ENCODE measurements around the gene TEK.
"Not testable (repeated sequence)": the region's sequence is repeated elsewhere in the genome, so short reads cannot be mapped to it uniquely, and the experiment has no call there.

TEK gene

DNA sequence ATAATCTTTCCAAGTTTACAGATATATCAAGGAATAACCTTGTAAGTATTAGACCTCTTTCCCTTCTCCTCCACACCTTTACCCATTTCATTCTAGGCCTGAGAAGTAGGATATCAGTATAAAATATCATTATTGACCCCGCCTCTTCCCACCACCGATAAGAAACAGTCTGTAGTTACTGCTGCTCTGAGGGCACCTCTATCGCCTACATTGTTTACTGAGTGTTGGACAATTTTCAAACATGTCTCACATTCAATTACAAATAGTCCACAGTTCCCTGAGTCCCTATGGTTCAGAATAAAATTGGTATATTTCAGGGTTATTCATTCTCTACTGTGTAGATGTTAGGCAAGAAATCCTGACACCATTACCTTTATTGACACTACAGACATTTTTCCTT, 73.4 kb downstream of the TEK start:
- no peak for DNase-seq

DNA sequence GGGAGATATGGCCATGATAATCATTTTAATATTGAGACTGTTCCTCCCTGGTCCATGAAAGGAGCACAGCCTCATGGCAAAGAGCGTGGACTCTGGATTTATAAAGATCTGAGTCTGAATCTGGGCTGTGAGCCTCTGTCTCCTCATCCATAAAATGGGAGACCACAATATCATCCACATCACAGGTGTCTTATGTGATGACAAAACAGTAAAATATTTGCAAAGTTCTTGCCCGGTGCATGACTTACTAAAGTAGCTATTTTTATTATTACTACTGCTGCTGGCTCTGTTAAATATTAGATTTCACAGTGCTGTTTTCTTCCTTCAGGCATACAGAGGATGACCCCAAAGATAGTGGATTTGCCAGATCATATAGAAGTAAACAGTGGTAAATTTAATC, 74.1 kb downstream of the TEK start:
- DNase-seq: no peak

DNA sequence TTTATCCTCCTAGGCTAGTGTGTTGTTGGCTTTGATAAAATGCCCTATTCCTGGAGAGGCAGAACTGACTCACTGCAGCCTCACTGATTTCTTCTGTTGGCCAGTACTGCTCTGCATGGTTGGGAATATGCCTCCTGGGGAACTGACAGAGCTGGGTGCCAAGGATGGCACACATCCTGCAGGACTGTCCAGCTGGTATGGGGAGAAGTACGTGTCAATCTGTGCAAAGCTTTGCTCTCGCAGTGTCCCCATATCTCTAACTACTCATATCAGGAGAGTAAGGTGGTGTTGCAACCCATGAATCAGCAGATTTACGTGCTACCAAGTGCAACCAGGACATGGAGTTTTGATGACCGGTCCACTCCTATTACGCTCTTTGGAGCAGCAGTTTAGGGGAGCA, 74.7 kb downstream of the TEK start:
- DNase-seq: no peak

DNA sequence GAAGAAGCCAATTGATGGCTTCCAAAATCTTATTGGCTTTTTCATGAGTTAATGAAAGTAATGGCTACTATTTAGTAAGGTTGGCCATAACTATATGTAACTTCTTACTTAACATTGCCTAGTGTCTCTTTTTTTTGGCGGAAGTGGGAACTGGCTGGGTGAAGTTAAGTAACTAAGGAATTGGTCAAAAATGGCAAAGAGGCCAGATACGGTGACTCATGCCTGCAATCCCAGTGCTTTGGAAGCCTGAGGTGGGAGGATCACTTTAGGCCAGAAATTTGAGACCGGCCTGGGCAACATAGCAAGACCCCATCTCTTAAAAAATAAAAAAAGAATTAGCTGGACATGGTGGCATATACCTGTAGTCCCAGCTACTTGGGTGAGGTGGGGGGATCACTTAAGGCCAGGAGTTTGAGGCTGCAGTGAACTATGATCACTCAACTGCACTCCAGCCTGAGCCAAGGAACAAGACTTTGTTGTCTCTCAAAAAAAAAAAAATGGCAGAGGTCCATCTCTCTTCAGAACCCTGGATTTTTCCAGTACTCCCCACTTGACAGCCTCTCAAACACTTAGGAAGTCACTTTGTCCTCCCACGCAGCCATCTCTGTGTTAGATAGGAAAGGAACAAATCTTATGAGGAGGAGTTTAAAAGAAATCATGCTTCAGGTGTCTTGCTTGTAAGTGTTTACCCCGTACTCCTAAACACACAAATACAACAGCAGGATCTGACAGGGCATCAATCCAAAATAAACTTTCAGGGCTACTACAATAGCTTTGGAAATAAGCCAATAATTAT, 75.7 kb downstream of the TEK start:
- no peak for DNase-seq

DNA sequence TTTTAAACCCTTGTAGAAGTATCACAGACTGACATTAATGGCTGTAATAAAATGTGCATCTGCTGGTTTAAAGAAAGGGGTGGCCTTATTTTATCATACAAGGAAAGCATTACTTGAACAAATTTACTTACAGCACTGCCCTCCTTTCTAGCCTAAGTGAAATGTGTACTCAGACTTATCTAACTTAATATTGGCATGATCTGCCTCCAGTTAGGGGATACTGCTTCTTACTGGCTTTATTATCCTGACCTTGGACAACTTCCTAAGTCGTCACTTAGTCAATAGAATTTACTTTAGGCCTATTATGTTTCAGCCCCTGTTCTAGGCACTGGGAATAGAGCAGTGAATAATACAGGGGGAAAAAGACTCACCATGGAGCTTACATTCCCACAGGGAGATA, 79.4 kb downstream of the TEK start:
- DNase-seq: no peak

DNA sequence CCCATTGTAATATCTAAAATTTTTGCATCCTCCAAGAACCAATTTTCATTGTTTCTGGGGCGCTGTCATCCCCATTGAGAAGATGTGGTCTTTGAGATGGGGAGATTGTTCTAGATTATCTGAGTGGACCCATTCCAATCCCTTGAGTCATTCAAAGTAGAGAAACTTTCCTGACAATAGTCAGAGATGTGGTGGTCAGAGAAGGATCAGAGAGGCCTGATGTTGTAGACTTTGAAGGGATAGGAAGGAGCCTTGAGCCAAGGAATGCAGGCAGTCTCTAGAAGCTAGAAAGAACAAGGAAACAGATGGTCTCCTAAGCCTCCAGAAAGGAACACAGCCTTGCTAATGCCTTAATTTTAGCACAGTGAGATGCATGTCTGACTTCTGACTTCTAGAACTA, 80.4 kb downstream of the TEK start:
- DNase-seq: no peak

DNA sequence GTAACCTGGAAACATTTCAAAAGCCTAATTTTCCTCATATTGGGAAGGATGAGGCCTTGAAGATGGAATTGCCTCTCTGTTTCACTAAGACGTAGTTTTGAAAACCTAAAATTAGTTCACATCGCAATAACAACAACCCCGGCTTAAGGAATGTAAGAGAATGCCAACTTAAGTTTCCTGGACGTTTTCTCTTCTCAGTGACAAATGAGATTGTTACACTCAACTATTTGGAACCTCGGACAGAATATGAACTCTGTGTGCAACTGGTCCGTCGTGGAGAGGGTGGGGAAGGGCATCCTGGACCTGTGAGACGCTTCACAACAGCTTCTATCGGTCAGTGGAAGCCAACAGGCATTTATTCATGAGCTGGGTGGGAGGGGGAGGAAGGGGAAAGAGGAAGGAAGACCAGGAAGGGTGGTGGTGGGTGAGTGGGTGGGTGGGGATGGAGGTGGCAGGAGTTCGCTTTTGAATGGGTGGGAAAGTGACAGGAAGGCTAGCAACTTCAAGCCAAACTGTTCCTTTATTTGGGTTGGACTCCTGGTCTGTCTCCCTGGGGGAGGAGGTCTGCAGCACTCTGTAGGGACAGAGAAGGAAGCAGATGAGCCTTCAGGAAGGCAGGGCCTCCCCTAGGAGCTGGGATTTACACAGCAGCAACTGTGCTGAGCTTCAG, 83.4 kb downstream of the TEK start:
- peak; percentile 21 to 33 for DNase-seq

DNA sequence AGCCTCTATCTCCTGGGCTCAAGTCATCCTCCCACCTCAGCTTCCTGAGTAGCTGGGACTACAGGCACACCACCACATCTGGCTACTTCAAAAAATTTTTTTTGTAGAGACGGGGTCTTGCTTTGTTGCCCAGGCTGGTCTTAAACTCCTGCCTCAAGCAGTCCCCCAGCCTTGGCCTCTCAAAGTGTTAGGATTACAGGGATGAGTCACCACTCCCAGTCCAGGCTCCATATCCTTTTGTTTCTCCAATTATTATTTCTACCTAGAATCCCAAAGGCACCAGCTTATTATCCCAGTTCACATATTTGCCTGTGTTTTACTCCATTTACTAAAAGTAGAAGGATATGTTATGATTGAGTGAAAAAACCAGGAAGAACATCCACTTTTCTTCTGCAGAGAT, 84.9 kb downstream of the TEK start:
- no peak for DNase-seq

DNA sequence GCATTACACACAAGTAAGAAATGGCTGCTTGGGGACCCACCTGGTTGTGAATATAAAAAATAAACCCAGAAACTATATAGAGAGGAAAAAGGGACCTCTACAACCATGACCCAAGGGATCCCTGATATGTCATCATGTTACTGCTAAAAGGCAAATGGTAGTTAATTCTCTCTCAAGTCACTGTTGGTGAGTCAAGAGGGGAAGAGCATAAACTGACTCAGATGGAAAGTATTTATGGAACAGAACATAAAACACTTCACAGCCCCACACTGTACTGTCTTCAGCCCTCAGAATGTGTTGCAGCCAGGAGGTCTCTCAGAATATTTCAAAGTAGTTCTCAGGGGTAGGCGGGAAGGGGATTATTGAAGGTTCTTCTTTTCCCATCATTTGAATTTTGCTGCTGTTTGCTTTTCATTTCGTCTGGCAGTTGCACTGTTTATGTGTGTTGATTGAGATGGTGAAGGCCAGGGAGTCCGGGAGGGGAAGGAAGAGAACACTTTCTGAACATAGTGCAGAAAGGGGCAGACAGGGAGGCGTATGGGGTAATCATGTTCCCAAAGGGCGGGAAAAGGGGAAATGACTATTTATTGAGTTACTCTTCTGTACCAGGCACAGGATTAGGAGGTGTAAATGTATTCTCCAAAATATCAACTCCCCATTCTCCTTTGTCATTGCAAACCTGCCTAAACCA, 85.5 kb downstream of the TEK start:
- DNase-seq: peak in 1 of 2 experiments; percentile 8

DNA sequence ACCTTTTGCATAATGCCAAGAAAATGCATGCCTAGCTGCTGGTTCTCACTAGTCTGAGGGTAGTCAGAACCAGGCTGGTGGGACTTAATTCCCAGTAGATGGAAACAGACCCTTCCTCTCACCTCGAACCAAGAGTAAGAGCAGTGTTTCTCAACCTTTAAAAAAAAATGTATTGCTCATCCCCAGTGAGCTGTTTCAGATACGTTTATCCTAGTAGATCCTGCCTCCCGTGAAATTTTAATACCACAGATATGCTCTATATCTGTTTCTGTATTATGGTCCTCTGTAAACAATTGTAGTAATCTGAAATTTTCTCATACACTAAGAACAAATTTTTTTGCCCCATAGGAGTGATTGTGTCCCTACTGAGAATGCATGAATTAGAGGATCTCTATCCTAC, 86.2 kb downstream of the TEK start:
- DNase-seq: no peak

DNA sequence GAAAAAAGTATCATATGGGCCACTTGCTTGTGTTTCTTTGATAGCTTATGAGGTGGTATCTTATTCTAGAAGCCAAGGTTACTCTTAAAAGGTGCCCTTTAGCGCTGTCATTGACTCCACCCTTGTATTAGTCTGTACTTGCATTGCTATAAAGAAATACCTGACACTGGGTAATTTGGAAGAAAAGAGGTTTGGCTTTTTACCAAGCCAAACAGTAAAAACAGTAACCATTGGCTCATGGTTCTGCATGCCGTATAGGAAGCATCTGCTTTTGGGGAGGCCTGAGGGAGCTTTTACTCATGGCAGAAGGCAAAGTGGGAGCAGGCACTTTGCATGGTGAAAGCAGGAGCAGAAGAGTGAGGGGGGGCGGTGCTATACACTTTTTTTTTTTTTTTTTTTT, 87.4 kb downstream of the TEK start:
- DNase-seq: no peak

DNA sequence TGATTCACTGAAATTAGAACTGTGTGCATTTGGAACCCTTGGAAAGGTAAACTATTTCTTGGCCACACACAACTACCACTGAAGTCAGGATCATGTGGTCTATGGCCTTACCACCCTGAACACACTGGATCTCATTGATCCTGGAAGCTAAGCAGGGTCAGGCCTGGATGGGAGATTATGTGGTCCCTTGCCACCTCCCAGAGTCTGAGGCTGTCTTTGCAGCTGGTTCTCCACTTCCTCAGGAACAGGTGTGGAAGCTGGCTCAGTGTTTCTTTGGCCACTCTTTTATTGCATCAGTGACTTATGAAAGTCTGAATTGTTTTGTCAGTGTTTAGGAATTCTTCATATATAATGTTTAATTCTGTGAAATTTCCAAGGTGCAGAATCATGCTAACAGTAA, 89.2 kb downstream of the TEK start:
- DNase-seq: no peak

DNA sequence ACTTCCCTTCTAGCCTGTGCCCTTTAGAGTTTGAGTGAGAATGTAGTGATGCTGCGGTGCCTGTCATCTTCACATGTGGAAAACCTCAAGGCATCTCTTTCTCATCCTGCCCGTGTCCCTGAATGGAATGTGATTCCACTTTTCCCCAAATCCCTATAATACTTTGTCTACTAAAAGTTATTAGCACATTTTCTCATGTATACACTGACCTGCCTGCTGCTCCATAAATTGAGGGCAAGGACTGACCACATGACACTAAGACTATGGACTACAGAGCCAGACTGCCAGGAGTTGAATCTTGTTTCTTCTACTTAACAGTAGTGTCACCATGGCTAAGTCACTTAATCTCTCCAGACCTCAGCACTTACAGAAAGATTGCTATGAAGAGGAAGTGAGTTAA, 93.0 kb downstream of the TEK start:
- DNase-seq: no peak

DNA sequence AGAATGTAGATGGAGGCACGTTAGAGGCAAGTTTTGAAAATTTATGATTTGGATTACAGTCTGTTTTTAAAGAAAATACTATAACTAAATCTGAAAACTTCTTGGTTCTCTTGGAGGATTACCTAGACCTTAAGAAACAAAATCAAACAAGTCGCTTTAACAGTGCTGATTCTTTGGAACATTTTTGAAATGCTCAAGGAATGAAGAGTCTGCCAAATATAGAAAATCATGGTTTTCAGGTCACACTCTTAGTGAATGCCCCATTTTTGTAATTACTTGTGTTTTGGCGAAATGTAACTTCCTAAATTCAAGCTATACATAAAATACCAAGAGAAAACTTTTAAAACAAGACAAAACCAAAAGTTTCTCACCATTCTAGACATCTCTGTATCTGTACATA, 94.8 kb downstream of the TEK start:
- no peak for DNase-seq

DNA sequence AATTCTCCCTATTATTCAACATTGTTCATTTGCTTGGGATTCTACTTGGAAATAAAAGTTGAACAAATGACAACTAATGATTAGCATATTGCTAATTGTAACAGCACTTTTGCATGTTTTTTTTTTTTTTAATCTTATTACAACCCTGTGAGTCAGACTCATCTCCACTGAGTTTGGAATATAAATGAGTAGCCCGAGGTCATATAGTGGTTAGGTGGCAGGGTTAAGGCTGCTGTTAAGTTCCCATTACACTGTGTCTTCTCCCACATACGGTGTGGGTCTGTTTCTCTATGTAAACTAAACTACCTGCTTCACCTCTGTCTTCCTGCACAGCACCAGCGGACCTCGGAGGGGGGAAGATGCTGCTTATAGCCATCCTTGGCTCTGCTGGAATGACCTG, 95.6 kb downstream of the TEK start:
- no peak for DNase-seq

DNA sequence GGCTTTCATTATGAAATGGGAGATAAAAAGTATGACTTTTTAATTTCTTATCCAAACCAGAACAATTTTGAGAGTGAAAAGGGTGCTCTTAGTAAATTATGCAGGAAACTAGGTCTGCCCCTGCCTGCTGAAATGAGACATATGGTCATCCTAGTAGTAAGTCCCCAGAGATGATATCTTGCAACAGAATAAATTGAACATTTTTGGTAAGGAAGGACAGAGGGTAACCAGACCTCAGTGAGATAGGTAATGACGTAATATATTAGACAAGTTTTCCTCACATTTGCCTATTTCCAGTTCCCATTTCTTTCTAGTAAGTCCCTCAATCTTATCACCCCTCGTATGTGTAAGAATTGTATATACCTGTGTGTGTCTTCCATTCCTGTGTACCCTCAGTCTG, 96.2 kb downstream of the TEK start:
- no peak for DNase-seq

DNA sequence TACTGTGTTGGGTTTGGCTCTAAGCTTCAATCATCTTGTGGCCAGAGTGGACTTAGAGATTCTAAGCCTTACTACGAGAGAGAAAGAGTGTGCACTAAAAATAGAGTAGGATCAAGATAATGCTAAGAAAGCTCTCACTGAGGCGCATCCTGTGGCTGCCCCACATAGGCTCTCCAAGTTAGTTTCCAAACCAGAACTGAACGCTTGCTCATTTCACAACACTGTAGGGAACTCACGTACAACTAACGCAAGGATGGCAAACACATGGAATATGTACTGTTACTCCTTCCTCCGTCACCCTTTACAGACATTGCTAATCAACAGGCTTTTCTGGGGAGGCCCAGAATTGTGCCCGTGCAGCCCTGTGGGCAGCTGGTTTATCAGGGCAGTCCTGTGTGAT, 97.0 kb downstream of the TEK start:
- DNase-seq: no peak

DNA sequence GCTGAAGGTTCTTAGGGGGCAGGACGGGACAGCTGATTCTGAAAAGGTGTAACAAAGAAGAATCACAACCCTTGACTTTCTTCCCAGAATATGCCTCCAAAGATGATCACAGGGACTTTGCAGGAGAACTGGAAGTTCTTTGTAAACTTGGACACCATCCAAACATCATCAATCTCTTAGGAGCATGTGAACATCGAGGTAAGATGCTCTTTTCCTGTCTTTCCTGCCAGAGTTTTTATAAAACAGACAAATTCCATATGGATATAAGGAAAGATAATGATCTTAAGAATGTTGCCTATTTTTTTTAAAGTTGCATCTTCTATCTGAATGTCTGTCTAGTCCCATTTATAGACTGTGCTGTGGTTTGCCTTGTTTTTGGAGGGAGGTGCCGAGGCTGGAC, 100.0 kb downstream of the TEK start:
- no peak for DNase-seq

DNA sequence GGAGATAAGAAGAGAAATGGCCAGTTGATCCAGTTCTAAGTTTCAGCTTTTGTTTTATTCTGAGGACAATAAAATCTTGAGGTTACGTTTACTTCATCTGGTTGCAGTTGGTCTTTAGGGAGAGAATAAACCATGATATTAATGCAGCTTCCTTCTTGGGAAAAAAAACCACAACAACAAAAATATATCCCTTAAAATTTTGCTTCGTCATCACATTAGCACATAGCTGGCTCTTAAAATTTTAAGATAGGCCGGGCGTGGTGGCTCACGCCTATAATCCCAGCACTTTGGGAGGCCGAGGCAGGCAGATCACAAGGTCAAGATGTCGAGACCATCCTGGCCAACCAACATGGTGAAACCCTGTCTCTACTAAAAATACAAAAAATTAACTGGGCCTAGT, 101.6 kb downstream of the TEK start:
- no peak for DNase-seq

DNA sequence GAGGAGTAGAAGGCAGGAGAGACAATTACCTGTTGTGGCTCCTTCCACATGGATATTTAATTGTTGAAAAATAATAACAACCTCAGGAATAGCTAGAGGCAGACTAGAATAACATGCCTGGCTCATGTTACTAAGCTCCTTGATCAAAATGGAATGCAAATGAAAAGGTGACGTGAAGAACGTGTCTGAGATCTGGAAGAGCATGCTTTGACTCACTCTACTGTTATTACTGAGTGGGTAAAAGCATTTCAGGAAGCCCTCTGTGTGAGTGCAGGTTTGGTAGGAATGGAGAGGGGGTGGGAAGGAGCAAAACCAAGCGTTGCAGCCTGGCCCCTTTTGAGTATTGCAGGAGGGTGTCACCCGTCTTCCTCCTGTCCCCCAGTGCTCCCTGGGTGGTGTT, 103.2 kb downstream of the TEK start:
- no peak for DNase-seq

DNA sequence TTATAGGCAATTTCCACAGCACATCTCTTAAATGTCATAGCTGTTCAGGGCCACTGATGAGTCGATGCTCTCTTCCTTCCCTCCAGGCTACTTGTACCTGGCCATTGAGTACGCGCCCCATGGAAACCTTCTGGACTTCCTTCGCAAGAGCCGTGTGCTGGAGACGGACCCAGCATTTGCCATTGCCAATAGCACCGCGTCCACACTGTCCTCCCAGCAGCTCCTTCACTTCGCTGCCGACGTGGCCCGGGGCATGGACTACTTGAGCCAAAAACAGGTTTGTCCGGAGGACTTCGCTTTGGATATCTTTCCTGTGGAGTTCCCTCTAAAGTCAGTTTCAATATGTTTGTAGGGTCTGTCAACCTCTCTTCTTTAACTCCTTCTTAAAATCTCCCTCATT, 103.6 kb downstream of the TEK start:
- no peak for DNase-seq

DNA sequence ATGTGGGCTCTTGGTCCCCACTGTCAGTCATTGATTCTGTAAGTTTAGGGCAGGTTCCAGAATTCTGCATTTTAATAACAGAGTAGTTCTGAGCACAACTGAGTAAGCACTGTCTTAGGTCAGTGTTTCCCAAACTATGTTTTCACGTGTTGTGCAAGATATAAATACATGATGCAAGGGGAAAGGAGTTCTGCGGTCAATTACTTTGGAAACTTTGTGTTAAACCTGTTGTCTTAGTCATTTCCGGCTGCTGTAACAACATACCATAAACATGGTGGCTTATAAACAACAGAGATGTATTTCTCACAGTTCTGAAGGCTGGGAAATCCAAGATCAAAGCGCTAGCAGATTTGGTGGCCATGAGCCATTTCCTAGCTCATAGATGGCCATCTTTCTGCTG, 118.2 kb downstream of the TEK start:
- DNase-seq: no peak

DNA sequence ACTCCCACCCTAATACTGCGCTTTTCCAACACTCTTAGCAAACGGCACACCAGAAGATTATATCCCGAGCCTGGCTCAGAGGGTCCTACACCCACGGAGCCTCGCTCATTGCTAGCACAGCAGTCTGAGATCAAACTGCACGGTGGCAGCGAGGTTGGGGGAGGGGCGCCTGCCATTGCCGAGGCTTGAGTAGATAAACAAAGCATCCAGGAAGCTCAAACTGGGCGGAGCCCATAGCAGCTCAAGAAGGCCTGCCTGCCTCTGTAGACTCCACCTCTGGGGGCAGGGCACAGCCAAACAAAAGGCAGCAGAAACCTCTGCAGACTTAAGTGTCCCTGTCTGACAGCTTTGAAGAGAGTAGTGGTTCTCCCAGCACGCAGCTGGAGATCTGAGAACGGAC, 130.6 kb downstream of the TEK start:
- DNase-seq: not testable (repeated sequence)

DNA sequence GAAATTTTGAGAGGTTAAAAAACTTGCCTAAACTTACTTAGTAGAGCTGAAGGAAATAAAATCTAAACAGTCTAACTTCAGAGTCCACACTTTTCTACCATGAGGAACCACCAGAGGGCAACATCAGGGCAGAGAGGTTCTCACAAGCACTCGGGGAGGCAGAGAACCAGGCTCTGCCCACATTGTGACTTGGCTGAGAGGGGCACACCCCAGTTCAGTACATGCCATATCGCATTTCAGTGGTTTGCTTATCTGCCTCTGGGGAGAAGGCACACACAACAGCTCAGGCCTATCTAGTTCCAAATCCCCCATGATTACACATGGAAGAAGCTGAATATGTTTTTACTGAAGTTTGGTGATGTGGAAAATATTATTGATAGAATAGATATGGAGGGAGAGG, 138.7 kb downstream of the TEK start:
- peak; percentile 36 to 57 for DNase-seq
